Measurements from ENCODE around the gene CAMK2D. TPM values are rescaled to one million over a fixed set of nuclear protein-coding genes. Genes with fewer than 3 reads are reported as not detected.

The CAMK2D gene
- total RNA-seq, 1 experiment from 2014 or later: 9.0 TPM

- Histone ChIP-seq H3K4me2 (ENCODE audit: insufficient read depth, insufficient read length, low read length) (no peak overlapping the region), H3K79me2 (ENCODE audit: insufficient read depth, low read length) (no peaks in the 10 kb centered on the region), H3K23ac (ENCODE audit: insufficient read length, low read depth, low read length) (no peak overlapping the region), H3K4me1 (ENCODE audit: insufficient read depth, low read length) (no peaks in the 10 kb centered on the region), H2BK5ac (ENCODE audit: insufficient read length, low read length) (no peak overlapping the region), H3K56ac (ENCODE audit: insufficient read length, low read depth, low read length) (no peak overlapping the region), H4K20me1 (ENCODE audit: control insufficient read depth, insufficient read depth, insufficient read length) (no peaks in the 10 kb centered on the region), H3K4ac (ENCODE audit: low read depth, low read length) (no peak overlapping the region), H3K14ac (ENCODE audit: insufficient read depth, low read length) (no peak overlapping the region), H3K9ac (ENCODE audit: extremely low read depth, insufficient read length, low read length) (no peak overlapping the region), H3K27ac (ENCODE audit: insufficient read length, low read depth, low read length) (no peak overlapping the region), H3K27me3 (ENCODE audit: insufficient read depth, low read length) (no peaks in the 10 kb centered on the region), H4K8ac (replicated peaks; ENCODE audit: insufficient read length, low read depth, low read length) (no peak overlapping the region), H2BK15ac (ENCODE audit: low read depth, low read length) (no peak overlapping the region), H3K79me1 (ENCODE audit: insufficient read depth, low read depth, low read length, poor library complexity, severe bottlenecking) (no peaks in the 10 kb centered on the region), H3K9me3 (ENCODE audit: control insufficient read depth, low read depth, low read length) (no peaks in the 10 kb centered on the region), H3K23me2 (ENCODE audit: insufficient read length, low read depth, low read length, poor library complexity, severe bottlenecking) (no peaks in the 10 kb centered on the region), H2BK12ac (ENCODE audit: insufficient read length, low read depth, low read length) (no peak overlapping the region), H4K5ac (ENCODE audit: insufficient read length, low read depth, low read length) (no peak overlapping the region), H4K91ac (ENCODE audit: insufficient read length, low read depth, low read length) (no peak overlapping the region), H3K18ac (ENCODE audit: insufficient read length, low read depth, low read length) (no peak overlapping the region), H2BK20ac (ENCODE audit: low read depth, low read length, poor library complexity, severe bottlenecking) (no peak overlapping the region), H2AFZ (ENCODE audit: low read length) (no peak overlapping the region), H2AK5ac (ENCODE audit: insufficient read length, low read length) (no peak overlapping the region), H2BK120ac (ENCODE audit: low read depth, low read length, poor library complexity, severe bottlenecking) (no peak overlapping the region), H3T11ph (ENCODE audit: low read length) (no peak overlapping the region)
- Mint-ChIP-seq H3K4me3 (no peak overlapping the region), H3K4me1 (no peaks in the 10 kb centered on the region), H3K36me3 (ENCODE audit: insufficient read depth in 1 of 3, low read depth in 3 of 3) (no peaks in the 10 kb centered on the region), H3K9me3 (no peaks in the 10 kb centered on the region), H3K27me3 (ENCODE audit: low read depth) (no peaks in the 10 kb centered on the region), H3K27ac (no peak overlapping the region)
- DNase-seq: no peak
- TF ChIP-seq CTCF (conservative IDR thresholded peaks at IDR 0.05): no peak
- no CpG with 5 or more reads among the region's 4 CpGs for WGBS (ENCODE audit: extremely low coverage, insufficient read length, low lambda C conversion rate)
These were observed 16.8 kb downstream of the CAMK2D start for GRCh38 chr4:113744667-113745240.
